BE2C (cell line): Measurements from ENCODE around the gene PRR32.

Experiments
- DNase-seq: peaks from one replicate; pipeline ENCODE4 v3.0.0-alpha.2; 2020
- H3K27me3 ChIP-seq: fragments of 250-450 bp; sonication (Bioruptor Pico); 2 replicates; pipeline ENCODE4 v1.5.1; 2020; ENCODE audit warnings: mild to moderate bottlenecking
- H3K36me3 ChIP-seq: fragments of 250-450 bp; sonication (Bioruptor Pico); 2 replicates; pipeline ENCODE4 v1.5.1; 2020; ENCODE audit warnings: mild to moderate bottlenecking
- H3K4me1 ChIP-seq: fragments of 250-450 bp; sonication (Bioruptor Pico); 2 replicates; pipeline ENCODE4 v1.5.1; 2020
- H3K4me3 ChIP-seq: 2 replicates; pipeline ENCODE4 v1.5.1; 2011; ENCODE audit warnings: low read depth, low read length
- H3K9me3 ChIP-seq: fragments of 250-450 bp; sonication (Bioruptor Pico); 2 replicates; pipeline ENCODE4 v1.5.1; 2020
- CTCF ChIP-seq: IDR thresholded peaks from 2 replicates; pipeline ENCODE4 v1.5.1; 2012; ENCODE audit warnings: mild to moderate bottlenecking, low read depth, low read length

PRR32 gene

GRCh38 chrX:126855839-126856524 lies 36.5 kb downstream of the PRR32 start:
- Histone ChIP-seq H3K36me3 (no peaks in the 10 kb centered on the region), H3K27me3 (no peaks in the 10 kb centered on the region), H3K9me3 (no peaks in the 10 kb centered on the region), H3K4me1 (no peaks in the 10 kb centered on the region), H3K4me3 (no peak overlapping the region)
- TF ChIP-seq CTCF, result no peak
- DNase-seq, result no peak
